GM21717 (cell line): ENCODE results near the gene TRIP10.

Source experiments
- ATAC-seq: cut with Tn5 transposase; IDR thresholded peaks from one replicate; pipeline ENCODE4 v1.9.1; 2021; ENCODE audit warnings: mild to moderate bottlenecking, moderate library complexity; ENCODE audit not compliant: unreplicated experiment

TRIP10 gene

GRCh38 chr19:6723738-6724137, 15.7 kb upstream of the TRIP10 start:
- no peak for ATAC-seq

- ATAC-seq: no peak
Measured at GRCh38 chr19:6724631-6725492, 14.6 kb upstream of the TRIP10 start.

- no peak for ATAC-seq
Measured at GRCh38 chr19:6725513-6726231, 13.8 kb upstream of the TRIP10 start.

- no peak for ATAC-seq
Measured at GRCh38 chr19:6728346-6728745, 11.1 kb upstream of the TRIP10 start.

- no peak for ATAC-seq
Measured at GRCh38 chr19:6729573-6730152, 9.8 kb upstream of the TRIP10 start.

- no peak for ATAC-seq
Measured at GRCh38 chr19:6730153-6730804, 9.2 kb upstream of the TRIP10 start.

- ATAC-seq: no peak
Measured at GRCh38 chr19:6730941-6731670, 8.4 kb upstream of the TRIP10 start.

- ATAC-seq: no peak
Measured at GRCh38 chr19:6731822-6732221, 7.7 kb upstream of the TRIP10 start.

GRCh38 chr19:6732803-6733337, 6.6 kb upstream of the TRIP10 start:
- ATAC-seq: no peak

GRCh38 chr19:6733338-6734095, 6.0 kb upstream of the TRIP10 start:
- ATAC-seq: no peak

GRCh38 chr19:6734096-6734696, 5.3 kb upstream of the TRIP10 start:
- ATAC-seq: no peak

GRCh38 chr19:6735181-6735911, 4.1 kb upstream of the TRIP10 start:
- ATAC-seq: no peak

- no peak for ATAC-seq
Measured at GRCh38 chr19:6736169-6736916, 3.1 kb upstream of the TRIP10 start.

- no peak for ATAC-seq
Measured at GRCh38 chr19:6736917-6737283, 2.6 kb upstream of the TRIP10 start.

- peak; percentile 47 for ATAC-seq
Measured at GRCh38 chr19:6737284-6737872, 2.1 kb upstream of the TRIP10 start, which contains the start of gene GPR108. TSS of gene GPR108 (minus strand) at chr19:6737580. CDS start at chr19:6737576, 4 bp downstream.

GRCh38 chr19:6737873-6738786, 1.4 kb upstream of the TRIP10 start:
- ATAC-seq: no peak
